ENCODE results near the gene SPAG8. TPM values are rescaled to one million over a fixed set of nuclear protein-coding genes. Genes with fewer than 3 reads are reported as not detected.

The SPAG8 gene
- total RNA-seq, 1 experiment from 2014 or later = 0.50 TPM

GRCh38 chr9:35781066-35781465 lies 31.0 kb downstream of the SPAG8 start:
- Histone ChIP-seq H3K23me2 (ENCODE audit: insufficient read length, low read depth, low read length, poor library complexity, severe bottlenecking) (no peaks in the 10 kb centered on the region), H3K56ac (ENCODE audit: insufficient read length, low read depth, low read length) (no peak overlapping the region), H2BK120ac (ENCODE audit: low read depth, low read length, poor library complexity, severe bottlenecking) (no peak overlapping the region), H4K20me1 (ENCODE audit: control insufficient read depth, insufficient read depth, insufficient read length) (no peaks in the 10 kb centered on the region), H4K5ac (ENCODE audit: insufficient read length, low read depth, low read length) (no peak overlapping the region), H3K23ac (ENCODE audit: insufficient read length, low read depth, low read length) (no peak overlapping the region), H2BK20ac (ENCODE audit: low read depth, low read length, poor library complexity, severe bottlenecking) (no peak overlapping the region), H2BK12ac (ENCODE audit: insufficient read length, low read depth, low read length) (no peak overlapping the region), H2AK5ac (ENCODE audit: insufficient read length, low read length) (no peak overlapping the region), H3K4ac (ENCODE audit: low read depth, low read length) (no peak overlapping the region), H3K9ac (ENCODE audit: extremely low read depth, insufficient read length, low read length) (no peak overlapping the region), H3K79me1 (ENCODE audit: insufficient read depth, low read depth, low read length, poor library complexity, severe bottlenecking) (no peaks in the 10 kb centered on the region), H3K27ac (ENCODE audit: insufficient read length, low read depth, low read length) (no peak overlapping the region), H3T11ph (ENCODE audit: low read length) (no peak overlapping the region), H3K18ac (ENCODE audit: insufficient read length, low read depth, low read length) (no peak overlapping the region), H3K4me2 (ENCODE audit: insufficient read depth, insufficient read length, low read length) (no peak overlapping the region), H3K4me1 (ENCODE audit: insufficient read depth, low read length) (no peaks in the 10 kb centered on the region), H4K8ac (replicated peaks; ENCODE audit: insufficient read length, low read depth, low read length) (no peak overlapping the region), H2BK15ac (ENCODE audit: low read depth, low read length) (no peak overlapping the region), H3K9me3 (ENCODE audit: control insufficient read depth, low read depth, low read length) (no peaks in the 10 kb centered on the region), H2BK5ac (ENCODE audit: insufficient read length, low read length) (no peak overlapping the region), H3K79me2 (ENCODE audit: insufficient read depth, low read length) (no peaks in the 10 kb centered on the region), H4K91ac (ENCODE audit: insufficient read length, low read depth, low read length) (no peak overlapping the region), H3K27me3 (ENCODE audit: insufficient read depth, low read length) (no peaks in the 10 kb centered on the region), H3K14ac (ENCODE audit: insufficient read depth, low read length) (no peak overlapping the region), H2AFZ (ENCODE audit: low read length) (no peak overlapping the region)
- Mint-ChIP-seq H3K4me3 (no peak overlapping the region), H3K4me1 (peaks cover 2% of the 10 kb centered on the region in 2 experiments), H3K36me3 (ENCODE audit: insufficient read depth in 1 of 3, low read depth in 3 of 3) (peaks cover 7 to 21% (median 11%) of the 10 kb centered on the region in 3 experiments), H3K27ac (no peak overlapping the region), H3K27me3 (ENCODE audit: low read depth) (no peaks in the 10 kb centered on the region), H3K9me3 (no peaks in the 10 kb centered on the region)
- TF ChIP-seq CTCF (conservative IDR thresholded peaks at IDR 0.05) = no peak
- WGBS (ENCODE audit: extremely low coverage, insufficient read length, low lambda C conversion rate) = no CpG with 5 or more reads among the region's 2 CpGs
- DNase-seq = no peak

Measured in H9 (cell line).